ENCODE measurements around the gene GRIK4. TPM values are rescaled to one million over a fixed set of nuclear protein-coding genes. Genes with fewer than 3 reads are reported as not detected.

Gene GRIK4
- total and polyA plus RNA-seq, 2 of the 4 experiments (the other 2 are of a cell fraction), result 0.18 to 0.38 TPM

DNA sequence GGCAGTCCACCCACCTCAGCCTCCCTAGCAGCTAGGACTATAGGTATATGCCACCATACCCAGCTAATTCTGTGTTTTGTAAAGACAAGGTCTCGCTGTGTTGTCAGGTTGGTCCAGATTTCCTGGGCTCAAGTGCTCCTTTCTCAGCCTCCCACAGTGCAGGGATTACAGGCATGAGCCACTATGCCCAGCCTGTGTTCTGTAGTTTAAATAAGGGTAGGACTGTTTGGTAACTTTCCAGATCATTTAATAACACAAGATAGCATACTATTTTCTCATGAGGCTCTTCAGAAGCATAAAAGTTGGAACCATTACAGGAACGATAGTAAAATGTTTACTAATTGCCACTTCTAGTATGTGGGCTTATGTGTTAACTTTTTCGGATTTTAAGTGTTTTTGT is 38.0 kb upstream of the GRIK4 start:
- intact Hi-C loops (cut with micrococcal nuclease), result loop anchor here (5.0 kb wide), 1 partner anchor 41 kb away; no protein-coding TSS in a partner anchor
- peak overlapping the region; percentile 24; the same call in 1 of the 2 replicates for H3K18ac ChIP-seq (ENCODE audit: low read depth, low read length)
- dilution Hi-C loops (cut with HindIII; ENCODE audit: low sequenced_read_pairs, unreplicated experiment), result no loop called here
- no peak overlapping the region for H4K91ac ChIP-seq (ENCODE audit: insufficient read depth, low read depth, low read length)
- no peak overlapping the region for H4K8ac ChIP-seq (ENCODE audit: low read depth in 2 of 2, low read length in 2 of 2)
- peaks cover 7% of the 10 kb centered on the region; the same call in 1 of the 2 replicates for H3K4me1 ChIP-seq (ENCODE audit: control insufficient read depth, insufficient read depth, low read length)
- H2AFZ ChIP-seq (replicated peaks; ENCODE audit: low read length, poor library complexity), result no peak overlapping the region
- H2AK9ac ChIP-seq (replicated peaks; ENCODE audit: low read depth, low read length, poor library complexity), result no peak overlapping the region
- H2BK15ac ChIP-seq (ENCODE audit: low read depth, low read length), result no peak overlapping the region
- H3K27ac ChIP-seq (ENCODE audit: insufficient read depth, low read length), result no peak overlapping the region
- no peak for DNase-seq
- peaks cover 42% of the 10 kb centered on the region for H3K36me3 ChIP-seq (ENCODE audit: control insufficient read depth, insufficient read depth, low read length)
- no CpG with 5 or more reads among the region's 3 CpGs for WGBS, 2 experiments (ENCODE audit: extremely low coverage in 2 of 2, insufficient read length in 1 of 2)
- peak overlapping the region; percentile 17 for H2BK5ac ChIP-seq (ENCODE audit: low read depth, low read length, poor library complexity, severe bottlenecking)
- H3K4ac ChIP-seq (ENCODE audit: low read depth, low read length), result no peak overlapping the region
- no peak overlapping the region for H2BK20ac ChIP-seq (ENCODE audit: low read depth, low read length)
- H4K5ac ChIP-seq (ENCODE audit: low read depth, low read length), result no peak overlapping the region; the same call in 1 of the 2 replicates
- no peaks in the 10 kb centered on the region for H4K20me1 ChIP-seq (ENCODE audit: insufficient read depth, low read length)
- in situ Hi-C loops (cut with MboI; ENCODE audit: low sequenced_read_pairs), result no loop called here
- ChIA-PET CTCF (no interaction called here), POLR2A (ENCODE audit: unreplicated experiment) (no interaction called here)
- no peak overlapping the region for H2AK5ac ChIP-seq (ENCODE audit: low read depth, low read length)
- 0 out of 2 replicates have a peak overlapping the region, but pooled peaks have one; percentile 14 for H2BK120ac ChIP-seq (ENCODE audit: low read depth, low read length)
- no peak overlapping the region for H3K56ac ChIP-seq (ENCODE audit: extremely low read depth, insufficient read depth, low read length)
- H3K4me3 ChIP-seq (ENCODE audit: insufficient read depth, low read depth, low read length), result no peak overlapping the region
- peaks cover 3% of the 10 kb centered on the region; the same call in 1 of the 2 replicates for H3K9me1 ChIP-seq (ENCODE audit: insufficient read depth, low read length)
- no peak overlapping the region for H3K23ac ChIP-seq (ENCODE audit: low read depth, low read length)
- H3K27me3 ChIP-seq (ENCODE audit: control insufficient read depth, insufficient read depth, low read length), result no peaks in the 10 kb centered on the region
- no peak for ATAC-seq (ENCODE audit: low read depth)
- peaks cover 10 to 12% of the 10 kb centered on the region in 2 experiments; a peak in 3 of 4 replicates for H3K79me1 ChIP-seq (ENCODE audit: low read depth in 1 of 2, low read length in 2 of 2)
- H3K9ac ChIP-seq (ENCODE audit: low read depth, low read length), result no peak overlapping the region
- H3K4me2 ChIP-seq (ENCODE audit: low read depth, low read length), result no peak overlapping the region
- no TSS peak for BruUV-seq (replicated peaks)
- no peak for TF ChIP-seq FOS (IDR thresholded peaks at IDR 0.05; ENCODE audit: low read depth, low read length)
- TF ChIP-seq, protein P1, sequence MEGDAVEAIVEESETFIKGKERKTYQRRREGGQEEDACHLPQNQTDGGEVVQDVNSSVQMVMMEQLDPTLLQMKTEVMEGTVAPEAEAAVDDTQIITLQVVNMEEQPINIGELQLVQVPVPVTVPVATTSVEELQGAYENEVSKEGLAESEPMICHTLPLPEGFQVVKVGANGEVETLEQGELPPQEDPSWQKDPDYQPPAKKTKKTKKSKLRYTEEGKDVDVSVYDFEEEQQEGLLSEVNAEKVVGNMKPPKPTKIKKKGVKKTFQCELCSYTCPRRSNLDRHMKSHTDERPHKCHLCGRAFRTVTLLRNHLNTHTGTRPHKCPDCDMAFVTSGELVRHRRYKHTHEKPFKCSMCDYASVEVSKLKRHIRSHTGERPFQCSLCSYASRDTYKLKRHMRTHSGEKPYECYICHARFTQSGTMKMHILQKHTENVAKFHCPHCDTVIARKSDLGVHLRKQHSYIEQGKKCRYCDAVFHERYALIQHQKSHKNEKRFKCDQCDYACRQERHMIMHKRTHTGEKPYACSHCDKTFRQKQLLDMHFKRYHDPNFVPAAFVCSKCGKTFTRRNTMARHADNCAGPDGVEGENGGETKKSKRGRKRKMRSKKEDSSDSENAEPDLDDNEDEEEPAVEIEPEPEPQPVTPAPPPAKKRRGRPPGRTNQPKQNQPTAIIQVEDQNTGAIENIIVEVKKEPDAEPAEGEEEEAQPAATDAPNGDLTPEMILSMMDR (conservative IDR thresholded peaks at IDR 0.05; ENCODE audit: low read depth, low read length), result no peak
- no peak for TF ChIP-seq MXI1 (IDR thresholded peaks at IDR 0.05; ENCODE audit: borderline replicate concordance, low read depth, low read length)
- no peaks in the 10 kb centered on the region for H3K9me3 ChIP-seq (ENCODE audit: control insufficient read depth, insufficient read depth, low read length)
- 0 out of 2 replicates have a peak overlapping the region, but pooled peaks have one; percentile 7 for H3K14ac ChIP-seq (replicated peaks; ENCODE audit: low read depth, low read length)
